Panc1 (cell line): ENCODE measurements around the gene CYP4X1.

Experiments used
- POLR2AphosphoS5 ChIP-seq: IDR thresholded peaks from 2 replicates; pipeline ENCODE4 v1.6.1; 2012; ENCODE audit warnings: mild to moderate bottlenecking, low read depth, low read length, moderate library complexity
- REST ChIP-seq, 2 experiments: IDR thresholded peaks; 2 replicates each; pipeline ENCODE4 v1.6.1; 2011 to 2012; ENCODE audit warnings: low read depth in 2 of 2, control low read depth in 1 of 2, low read length in 1 of 2, mild to moderate bottlenecking in 1 of 2, moderate library complexity in 1 of 2; ENCODE audit not compliant: insufficient read depth in 1 of 2
- SIN3A ChIP-seq: IDR thresholded peaks from 2 replicates; pipeline ENCODE4 v1.6.1; 2012; ENCODE audit warnings: low read depth, mild to moderate bottlenecking, low read length, moderate library complexity, borderline replicate concordance; ENCODE audit not compliant: insufficient read depth
- TCF7L2 ChIP-seq: IDR thresholded peaks from 2 replicates; pipeline ENCODE4 v1.6.1; 2011; ENCODE audit warnings: mild to moderate bottlenecking, low read depth, low read length, inconsistent platforms
- TF ChIP-seq, protein P1 (sequence below): fragments of 450-650 bp; IDR thresholded peaks from 2 replicates; pipeline ENCODE4 v1.5.1; 2017; ENCODE audit warnings: mild to moderate bottlenecking

DNA sequence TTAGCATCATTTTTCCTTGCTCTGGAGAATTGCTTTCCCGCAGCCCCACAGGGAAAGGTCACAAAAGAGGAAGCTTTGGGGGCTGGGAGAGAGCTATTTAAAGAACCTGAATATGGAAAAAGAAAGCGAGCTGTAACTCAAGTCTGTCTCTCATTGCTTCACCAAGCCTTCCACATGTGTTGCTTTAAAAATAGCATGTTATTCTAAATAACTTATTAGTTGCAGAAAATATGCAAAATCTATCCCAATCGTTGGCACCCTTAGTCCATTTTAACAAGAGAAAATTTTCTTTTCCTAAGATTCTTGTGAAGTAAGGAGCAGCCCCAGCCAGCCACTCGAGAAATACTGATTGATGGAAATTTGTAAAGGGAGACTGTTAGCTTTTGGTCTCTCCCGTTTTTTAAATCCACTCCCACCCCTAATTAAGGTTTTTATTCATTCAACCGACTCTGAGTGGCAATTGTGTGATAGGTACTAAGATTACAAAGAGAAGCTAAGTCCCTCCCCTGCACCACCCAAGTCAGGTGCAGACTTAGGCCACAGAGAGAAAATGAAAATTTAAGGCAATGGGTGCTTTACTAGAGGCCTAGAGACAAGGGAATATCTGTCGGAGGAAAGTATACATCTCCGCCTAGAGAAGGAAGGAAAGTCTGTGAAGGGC lies 802 bp downstream of the CYP4X1 start:
- TF ChIP-seq POLR2AphosphoS5: no peak
- no peak for TF ChIP-seq REST (IDR thresholded peaks at IDR 0.05; ENCODE audit: insufficient read depth in 1 of 2, low read depth in 2 of 2, low read length in 1 of 2)
- TF ChIP-seq, protein P1, sequence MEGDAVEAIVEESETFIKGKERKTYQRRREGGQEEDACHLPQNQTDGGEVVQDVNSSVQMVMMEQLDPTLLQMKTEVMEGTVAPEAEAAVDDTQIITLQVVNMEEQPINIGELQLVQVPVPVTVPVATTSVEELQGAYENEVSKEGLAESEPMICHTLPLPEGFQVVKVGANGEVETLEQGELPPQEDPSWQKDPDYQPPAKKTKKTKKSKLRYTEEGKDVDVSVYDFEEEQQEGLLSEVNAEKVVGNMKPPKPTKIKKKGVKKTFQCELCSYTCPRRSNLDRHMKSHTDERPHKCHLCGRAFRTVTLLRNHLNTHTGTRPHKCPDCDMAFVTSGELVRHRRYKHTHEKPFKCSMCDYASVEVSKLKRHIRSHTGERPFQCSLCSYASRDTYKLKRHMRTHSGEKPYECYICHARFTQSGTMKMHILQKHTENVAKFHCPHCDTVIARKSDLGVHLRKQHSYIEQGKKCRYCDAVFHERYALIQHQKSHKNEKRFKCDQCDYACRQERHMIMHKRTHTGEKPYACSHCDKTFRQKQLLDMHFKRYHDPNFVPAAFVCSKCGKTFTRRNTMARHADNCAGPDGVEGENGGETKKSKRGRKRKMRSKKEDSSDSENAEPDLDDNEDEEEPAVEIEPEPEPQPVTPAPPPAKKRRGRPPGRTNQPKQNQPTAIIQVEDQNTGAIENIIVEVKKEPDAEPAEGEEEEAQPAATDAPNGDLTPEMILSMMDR: no peak
- no peak for TF ChIP-seq TCF7L2
- TF ChIP-seq SIN3A: no peak
